IMR-90 (cell line): ENCODE results near the gene SLC35D2. TPM values are rescaled to one million over a fixed set of nuclear protein-coding genes. Genes with fewer than 3 reads are reported as not detected.

Source experiments
- ATAC-seq: fragments of 200-7000 bp; cut with Tn5 transposase; 2 replicates; pipeline ENCODE4 v1.9.1; 2020; ENCODE audit warnings: low read depth, mild to moderate bottlenecking, moderate library complexity
- BruUV-seq: library from RNA; stranded (reverse); fragments of 400-500 nt; replicated peaks from 2 replicates; lab custom pipeline; 2021; lab: Mats Ljungman, UMichigan
- CTCF ChIA-PET: fragments of 300-600 bp; formaldehyde crosslinking; extraction: SDS; loops from one replicate; lab custom pipeline; 2021; ENCODE audit warnings: antibody characterized with exemption; lab: Yijun Ruan, JAX
- POLR2A ChIA-PET: fragments of 300-600 bp; sonication (Branson Sonifier 250); formaldehyde crosslinking; loops from one replicate; lab custom pipeline; 2022; ENCODE audit warnings: antibody characterized with exemption; ENCODE audit not compliant: unreplicated experiment; lab: Charles Lee
- DNase-seq: peaks from one replicate; pipeline ENCODE4 v3.0.0; 2013
- H2AFZ ChIP-seq: replicated peaks from 2 replicates; pipeline ENCODE3; 2013; ENCODE audit warnings: low read length, mild to moderate bottlenecking; ENCODE audit not compliant: poor library complexity
- H2AK5ac ChIP-seq: 2 replicates; pipeline ENCODE4 v1.6.1; 2013; ENCODE audit warnings: low read depth, low read length, inconsistent platforms
- H2AK9ac ChIP-seq: replicated peaks from 2 replicates; pipeline ENCODE3; 2013; ENCODE audit warnings: mild to moderate bottlenecking, low read depth, low read length, moderate library complexity; ENCODE audit not compliant: poor library complexity
- H2BK120ac ChIP-seq: 2 replicates; pipeline ENCODE4 v1.6.1; 2013; ENCODE audit warnings: low read depth, low read length, inconsistent platforms
- H2BK15ac ChIP-seq: 3 replicates; pipeline ENCODE4 v1.6.1; 2013; ENCODE audit warnings: low read depth, low read length, inconsistent platforms
- H2BK20ac ChIP-seq: 2 replicates; pipeline ENCODE4 v1.6.1; 2013; ENCODE audit warnings: low read depth, mild to moderate bottlenecking, inconsistent platforms, low read length, moderate library complexity
- H2BK5ac ChIP-seq: 2 replicates; pipeline ENCODE4 v1.6.1; 2013; ENCODE audit warnings: mild to moderate bottlenecking, low read depth, low read length, inconsistent platforms; ENCODE audit not compliant: poor library complexity, severe bottlenecking
- H3K14ac ChIP-seq: replicated peaks from 2 replicates; pipeline ENCODE4 v1.6.1; 2013; ENCODE audit warnings: low read depth, low read length, inconsistent platforms
- H3K18ac ChIP-seq: 2 replicates; pipeline ENCODE4 v1.6.1; 2013; ENCODE audit warnings: low read depth, low read length, control low read depth
- H3K23ac ChIP-seq: 2 replicates; pipeline ENCODE4 v1.6.1; 2013; ENCODE audit warnings: low read depth, low read length, inconsistent platforms
- H3K27ac ChIP-seq: 2 replicates; pipeline ENCODE4 v1.5.1; 2013; ENCODE audit warnings: mild to moderate bottlenecking, control low read depth, low read length; ENCODE audit not compliant: insufficient read depth
- H3K27me3 ChIP-seq: 2 replicates; pipeline ENCODE4 v1.6.1; 2013; ENCODE audit warnings: low read length; ENCODE audit not compliant: control insufficient read depth, insufficient read depth
- H3K36me3 ChIP-seq: 2 replicates; pipeline ENCODE4 v1.6.1; 2013; ENCODE audit warnings: low read length, mixed read lengths; ENCODE audit not compliant: control insufficient read depth, insufficient read depth
- H3K4ac ChIP-seq: 2 replicates; pipeline ENCODE4 v1.6.1; 2013; ENCODE audit warnings: low read depth, low read length, inconsistent platforms
- H3K4me1 ChIP-seq: 2 replicates; pipeline ENCODE4 v1.6.1; 2013; ENCODE audit warnings: low read length, mixed read lengths; ENCODE audit not compliant: control insufficient read depth, insufficient read depth
- H3K4me2 ChIP-seq: 2 replicates; pipeline ENCODE4 v1.6.1; 2013; ENCODE audit warnings: low read depth, mild to moderate bottlenecking, control low read depth, low read length, moderate library complexity
- H3K4me3 ChIP-seq: 2 replicates; pipeline ENCODE4 v1.5.1; 2013; ENCODE audit warnings: low read depth, mild to moderate bottlenecking, control low read depth, low read length, moderate library complexity; ENCODE audit not compliant: insufficient read depth
- H3K56ac ChIP-seq: 2 replicates; pipeline ENCODE4 v1.6.1; 2013; ENCODE audit warnings: low read length, inconsistent platforms; ENCODE audit not compliant: insufficient read depth; ENCODE audit errors: extremely low read depth
- H3K79me1 ChIP-seq, 2 experiments: 2 replicates each; pipeline ENCODE4 v1.6.1; 2013; ENCODE audit warnings: low read length in 2 of 2, inconsistent platforms in 1 of 2, low read depth in 1 of 2
- H3K9ac ChIP-seq: 2 replicates; pipeline ENCODE4 v1.6.1; 2013; ENCODE audit warnings: low read depth, low read length, control low read depth
- H3K9me1 ChIP-seq: 2 replicates; pipeline ENCODE4 v1.6.1; 2013; ENCODE audit warnings: low read length, inconsistent platforms; ENCODE audit not compliant: insufficient read depth
- H3K9me3 ChIP-seq: 2 replicates; pipeline ENCODE4 v1.6.1; 2013; ENCODE audit warnings: low read length; ENCODE audit not compliant: control insufficient read depth, insufficient read depth
- H4K20me1 ChIP-seq: 2 replicates; pipeline ENCODE4 v1.6.1; 2013; ENCODE audit warnings: low read length, inconsistent platforms; ENCODE audit not compliant: insufficient read depth
- H4K5ac ChIP-seq: 2 replicates; pipeline ENCODE4 v1.6.1; 2013; ENCODE audit warnings: mild to moderate bottlenecking, low read depth, low read length, control low read depth
- H4K8ac ChIP-seq, 2 experiments: 2 replicates each; pipeline ENCODE4 v1.6.1; 2013; ENCODE audit warnings: low read depth in 2 of 2, low read length in 2 of 2, control low read depth in 1 of 2, inconsistent platforms in 1 of 2
- H4K91ac ChIP-seq: 2 replicates; pipeline ENCODE4 v1.6.1; 2013; ENCODE audit warnings: low read depth, low read length, inconsistent platforms; ENCODE audit not compliant: insufficient read depth
- BHLHE40 ChIP-seq: fragments of 150-350 bp; IDR thresholded peaks from 2 replicates; pipeline ENCODE4 v1.6.1; 2016; ENCODE audit warnings: mild to moderate bottlenecking, low read depth, low read length
- CEBPB ChIP-seq: IDR thresholded peaks from 2 replicates; pipeline ENCODE4 v1.6.1; 2012; ENCODE audit warnings: low read depth, low read length, improper control_type of control experiment
- CHD1 ChIP-seq: IDR thresholded peaks from 2 replicates; pipeline ENCODE4 v1.6.1; 2012; ENCODE audit warnings: low read depth, low read length, improper control_type of control experiment
- FOS ChIP-seq: fragments of 150-350 bp; IDR thresholded peaks from 2 replicates; pipeline ENCODE4 v1.6.1; 2016; ENCODE audit warnings: low read depth, low read length
- MAFK ChIP-seq: IDR thresholded peaks from 2 replicates; pipeline ENCODE4 v1.6.1; 2012; ENCODE audit warnings: low read depth, low read length, improper control_type of control experiment
- MAZ ChIP-seq: IDR thresholded peaks from 2 replicates; pipeline ENCODE4 v1.6.1; 2012; ENCODE audit warnings: low read depth, mild to moderate bottlenecking, low read length, improper control_type of control experiment, moderate library complexity, borderline replicate concordance
- MXI1 ChIP-seq: IDR thresholded peaks from 2 replicates; pipeline ENCODE4 v1.6.1; 2012; ENCODE audit warnings: low read depth, mild to moderate bottlenecking, low read length, moderate library complexity, borderline replicate concordance
- NFE2L2 ChIP-seq: fragments of 150-350 bp; IDR thresholded peaks from 2 replicates; pipeline ENCODE4 v1.6.1; 2016; ENCODE audit warnings: low read depth, mild to moderate bottlenecking, low read length
- POLR2A ChIP-seq: IDR thresholded peaks from 2 replicates; pipeline ENCODE4 v1.6.1; 2012; ENCODE audit warnings: mild to moderate bottlenecking, low read depth, low read length
- RAD21 ChIP-seq: IDR thresholded peaks from 2 replicates; pipeline ENCODE4 v1.6.1; 2012; ENCODE audit warnings: low read length, improper control_type of control experiment
- RCOR1 ChIP-seq: IDR thresholded peaks from 2 replicates; pipeline ENCODE4 v1.6.1; 2012; ENCODE audit warnings: mild to moderate bottlenecking, low read length, improper control_type of control experiment; ENCODE audit not compliant: insufficient replicate concordance
- RFX5 ChIP-seq: IDR thresholded peaks from 2 replicates; pipeline ENCODE4 v1.8.0; 2012; ENCODE audit warnings: low read depth, mild to moderate bottlenecking, low read length, moderate library complexity
- SMC3 ChIP-seq: fragments of 150-350 bp; IDR thresholded peaks from 2 replicates; pipeline ENCODE4 v1.6.1; 2016; ENCODE audit warnings: low read depth, mild to moderate bottlenecking, antibody characterized with exemption, low read length, moderate library complexity
- WGBS, 2 experiments: methylation state at CpG; one replicate each; pipeline versions ENCODE4 v1.1.5 to v1.1.7; 2013; ENCODE audit warnings: missing lambda C conversion rate in 2 of 2; ENCODE audit not compliant: insufficient read length in 1 of 2; ENCODE audit errors: extremely low coverage in 2 of 2; 5-methylcytosine and 5-hydroxymethylcytosine counted together
- dilution Hi-C: fragments of 300-500 bp; cut with HindIII; formaldehyde crosslinking; loops from one replicate; pipeline ENCODE4 v1.14.3; 2018; ENCODE audit warnings: low sequenced_read_pairs; ENCODE audit not compliant: unreplicated experiment
- in situ Hi-C: fragments of 300-500 bp; cut with MboI; formaldehyde crosslinking; loops from 3 replicates; pipeline ENCODE4 v1.14.3; 2019; ENCODE audit warnings: low sequenced_read_pairs, inconsistent platforms, mixed read lengths
- intact Hi-C: fragments of 100-400 bp; cut with micrococcal nuclease; formaldehyde crosslinking; loops from 2 replicates; pipeline ENCODE4 v1.10.0; 2022
- polyA plus RNA-seq, 3 experiments: library from polyadenylated mRNA; depleted of rRNA; stranded (reverse); fragments of >200 nt; gene quantifications; 2 replicates each; pipeline ENCODE4 v1.2.3, GENCODE V29; 2012; ENCODE audit warnings: low replicate concordance in 1 of 3
- total RNA-seq: library from RNA; depleted of rRNA; stranded (reverse); fragments of >200 nt; gene quantifications from 2 replicates; pipeline ENCODE4 v1.2.3, GENCODE V29; 2012
- TF ChIP-seq, protein P1 (sequence below): fragments of 150-350 bp; IDR thresholded peaks from 2 replicates; pipeline ENCODE4 v1.6.1; 2016; ENCODE audit warnings: low read depth, mild to moderate bottlenecking, low read length, moderate library complexity, borderline replicate concordance
- TF ChIP-seq, protein P2 (sequence below): fragments of 150-350 bp; IDR thresholded peaks from 2 replicates; pipeline ENCODE4 v1.6.1; 2017; ENCODE audit warnings: mild to moderate bottlenecking, antibody characterized with exemption, low read length, low read depth

The SLC35D2 gene
- total and polyA plus RNA-seq, 2 of the 4 experiments (the other 2 are of a cell fraction), result 9.7 to 11.8 TPM

DNA sequence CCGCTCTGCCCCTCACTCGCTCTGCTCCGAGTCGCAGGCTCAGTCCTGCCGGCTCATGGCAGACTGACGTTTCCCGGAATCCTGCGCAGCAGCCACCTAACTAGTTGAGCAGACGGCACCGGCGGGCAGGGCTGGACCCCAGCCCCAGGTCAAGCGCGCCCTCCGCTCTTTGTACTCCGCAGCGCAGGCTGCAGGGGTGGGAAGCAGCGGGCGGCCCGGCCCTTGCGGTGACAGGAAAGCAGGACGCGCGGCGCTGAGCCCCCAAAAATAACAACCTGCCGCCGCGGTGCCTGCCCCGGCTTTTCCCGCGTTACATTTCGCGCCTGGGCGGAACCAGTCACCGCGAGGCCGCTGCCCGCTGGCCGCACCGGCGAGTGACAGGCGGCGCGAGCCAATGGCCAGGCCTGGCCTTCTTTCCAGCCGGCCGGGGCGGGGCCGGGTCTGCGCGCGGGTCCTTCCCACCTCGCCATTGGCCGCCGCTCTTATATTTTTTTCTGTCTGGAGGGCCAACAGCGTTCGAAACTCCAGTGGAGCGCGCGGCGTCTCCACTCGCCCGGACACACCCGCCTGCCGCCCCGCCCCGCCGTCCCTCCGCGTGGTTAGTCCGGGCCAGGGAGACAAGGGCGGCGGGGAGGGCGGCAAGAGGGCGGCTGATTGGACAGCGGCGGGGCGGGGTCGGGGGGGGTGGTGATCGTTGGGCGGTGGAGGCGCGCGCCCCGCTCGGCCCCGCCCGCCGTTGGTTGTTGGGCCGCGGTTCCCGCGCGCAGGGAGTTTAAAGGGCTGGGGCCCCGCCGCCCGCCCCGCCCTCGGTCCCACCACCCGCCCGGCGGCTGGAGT lies 34.8 kb upstream of the SLC35D2 start, which contains the start of gene ZNF367:
Gene ZNF367, minus strand, starts transcription at position 288 of the 837 bp plus-strand sequence. CDS start 338 bp downstream, outside the sequence.
- Histone ChIP-seq H3K27ac (peak within 1 kb of the TSS; percentile 83), H2AFZ (peak within 1 kb of the TSS; percentile 97), H4K8ac (peak within 1 kb of the TSS; percentile 70 to 93; a peak in 2 of 4 replicates), H3K4me3 (peak within 1 kb of the TSS; percentile 85), H2BK120ac (peak within 1 kb of the TSS; percentile 89), H2BK15ac (peak within 1 kb of the TSS; percentile 77; the same call in 1 of the 3 replicates), H2AK5ac (peak within 1 kb of the TSS; percentile 67; the same call in 1 of the 2 replicates), H4K20me1 (no peaks in the 10 kb centered on the region), H3K14ac (peak within 1 kb of the TSS; percentile 94), H3K9me3 (no peaks in the 10 kb centered on the region), H3K36me3 (no peaks in the 10 kb centered on the region), H2BK5ac (peak within 1 kb of the TSS; percentile 85), H3K4me2 (peak within 1 kb of the TSS; percentile 99), H3K9me1 (peaks cover 3% of the 10 kb centered on the region; the same call in 1 of the 2 replicates), H3K27me3 (no peaks in the 10 kb centered on the region), H3K56ac (peak within 1 kb of the TSS; percentile 67; the same call in 1 of the 2 replicates), H3K4me1 (peaks cover 7% of the 10 kb centered on the region), H3K4ac (peak within 1 kb of the TSS; percentile 94), H3K18ac (no peak within 1 kb of the TSS; the same call in 1 of the 2 replicates), H3K79me1 (peaks cover 10 to 16% of the 10 kb centered on the region in 2 experiments), H3K23ac (peak within 1 kb of the TSS; percentile 92; the same call in 1 of the 2 replicates), H3K9ac (peak within 1 kb of the TSS; percentile 73), H4K91ac (peak within 1 kb of the TSS; percentile 84), H2BK20ac (peak within 1 kb of the TSS; percentile 55), H4K5ac (0 out of 2 replicates have a peak within 1 kb of the TSS, but pooled peaks have one; percentile 13), H2AK9ac (peak within 1 kb of the TSS; percentile 94)
- no TSS peak for BruUV-seq
- CTCF ChIA-PET, result no interaction called here
- in situ Hi-C loops, result loop anchor here (10.0 kb wide), 1 partner anchor 236 kb away; the partner anchor contains the start of gene PRXL2C
- WGBS, 2 experiments, result 0% methylated on average over 22 of the region's 100 CpGs; no CpG with 5 or more reads in 1 of the 2 experiments
- peak; percentile 95 for DNase-seq
- intact Hi-C loops, result loop anchor here (1.0 to 5.0 kb wide), 7 partner anchors 32 to 237 kb away; partner anchors contain the start of genes CDC14B, HABP4, PRXL2C and SLC35D2
- peak; percentile 86 for ATAC-seq
- dilution Hi-C loops, result no loop called here
- POLR2A ChIA-PET, result no interaction called here
- TF ChIP-seq MAFK (no peak), MAZ (peak; percentile 84), RFX5 (no peak), CHD1 (no peak), FOS (peak; percentile 37; the same call in 1 of the 2 replicates), NFE2L2 (no peak), BHLHE40 (no peak), CEBPB (no peak), RCOR1 (no peak), SMC3 (no peak), RAD21 (no peak), MXI1 (peak; percentile 75), POLR2A (no peak)
- TF ChIP-seq, protein P1, sequence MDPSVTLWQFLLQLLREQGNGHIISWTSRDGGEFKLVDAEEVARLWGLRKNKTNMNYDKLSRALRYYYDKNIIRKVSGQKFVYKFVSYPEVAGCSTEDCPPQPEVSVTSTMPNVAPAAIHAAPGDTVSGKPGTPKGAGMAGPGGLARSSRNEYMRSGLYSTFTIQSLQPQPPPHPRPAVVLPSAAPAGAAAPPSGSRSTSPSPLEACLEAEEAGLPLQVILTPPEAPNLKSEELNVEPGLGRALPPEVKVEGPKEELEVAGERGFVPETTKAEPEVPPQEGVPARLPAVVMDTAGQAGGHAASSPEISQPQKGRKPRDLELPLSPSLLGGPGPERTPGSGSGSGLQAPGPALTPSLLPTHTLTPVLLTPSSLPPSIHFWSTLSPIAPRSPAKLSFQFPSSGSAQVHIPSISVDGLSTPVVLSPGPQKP, result no peak
- TF ChIP-seq, protein P2, sequence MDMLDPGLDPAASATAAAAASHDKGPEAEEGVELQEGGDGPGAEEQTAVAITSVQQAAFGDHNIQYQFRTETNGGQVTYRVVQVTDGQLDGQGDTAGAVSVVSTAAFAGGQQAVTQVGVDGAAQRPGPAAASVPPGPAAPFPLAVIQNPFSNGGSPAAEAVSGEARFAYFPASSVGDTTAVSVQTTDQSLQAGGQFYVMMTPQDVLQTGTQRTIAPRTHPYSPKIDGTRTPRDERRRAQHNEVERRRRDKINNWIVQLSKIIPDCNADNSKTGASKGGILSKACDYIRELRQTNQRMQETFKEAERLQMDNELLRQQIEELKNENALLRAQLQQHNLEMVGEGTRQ, result peak; percentile 38; the same call in 1 of the 2 replicates
